ENCODE results near the gene JAGN1.
"Not testable (repeated sequence)": the region's sequence is repeated elsewhere in the genome, so short reads cannot be mapped to it uniquely, and the experiment has no call there.

JAGN1 gene

DNA sequence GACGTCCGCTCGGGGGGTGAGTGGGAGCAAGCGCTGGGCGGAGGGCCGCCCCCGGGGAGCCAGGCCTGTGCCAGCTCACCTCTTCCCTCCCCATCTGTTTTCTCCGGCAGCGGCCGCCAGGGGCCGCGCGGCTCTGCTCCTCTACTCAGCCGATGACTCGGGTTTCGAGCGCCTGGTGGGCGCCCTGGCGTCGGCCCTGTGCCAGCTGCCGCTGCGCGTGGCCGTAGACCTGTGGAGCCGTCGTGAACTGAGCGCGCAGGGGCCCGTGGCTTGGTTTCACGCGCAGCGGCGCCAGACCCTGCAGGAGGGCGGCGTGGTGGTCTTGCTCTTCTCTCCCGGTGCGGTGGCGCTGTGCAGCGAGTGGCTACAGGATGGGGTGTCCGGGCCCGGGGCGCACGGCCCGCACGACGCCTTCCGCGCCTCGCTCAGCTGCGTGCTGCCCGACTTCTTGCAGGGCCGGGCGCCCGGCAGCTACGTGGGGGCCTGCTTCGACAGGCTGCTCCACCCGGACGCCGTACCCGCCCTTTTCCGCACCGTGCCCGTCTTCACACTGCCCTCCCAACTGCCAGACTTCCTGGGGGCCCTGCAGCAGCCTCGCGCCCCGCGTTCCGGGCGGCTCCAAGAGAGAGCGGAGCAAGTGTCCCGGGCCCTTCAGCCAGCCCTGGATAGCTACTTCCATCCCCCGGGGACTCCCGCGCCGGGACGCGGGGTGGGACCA is 42.6 kb downstream of the JAGN1 start:
- Histone ChIP-seq H3K4me3 (peak overlapping the region; percentile 81), H3K27ac (no peak overlapping the region), H3K9me3 (ENCODE audit: low read depth, low read length) (no peaks in the 10 kb centered on the region), H3K36me3 (ENCODE audit: insufficient read depth, low read length) (no peaks in the 10 kb centered on the region), H3K9ac (ENCODE audit: insufficient read length) (no peak overlapping the region)
- DNase-seq (ENCODE audit: low read depth, low spot score) = no peak
- TF ChIP-seq FOXP2 (optimal IDR thresholded peaks at IDR 0.05; ENCODE audit: control extremely low read depth, extremely low read length, insufficient read depth) = no peak
- no peak for TF ChIP-seq POLR2AphosphoS5 (IDR thresholded peaks at IDR 0.05; ENCODE audit: borderline replicate concordance, low read depth, low read length)
- no peak for TF ChIP-seq EZH2 (IDR thresholded peaks at IDR 0.05)

DNA sequence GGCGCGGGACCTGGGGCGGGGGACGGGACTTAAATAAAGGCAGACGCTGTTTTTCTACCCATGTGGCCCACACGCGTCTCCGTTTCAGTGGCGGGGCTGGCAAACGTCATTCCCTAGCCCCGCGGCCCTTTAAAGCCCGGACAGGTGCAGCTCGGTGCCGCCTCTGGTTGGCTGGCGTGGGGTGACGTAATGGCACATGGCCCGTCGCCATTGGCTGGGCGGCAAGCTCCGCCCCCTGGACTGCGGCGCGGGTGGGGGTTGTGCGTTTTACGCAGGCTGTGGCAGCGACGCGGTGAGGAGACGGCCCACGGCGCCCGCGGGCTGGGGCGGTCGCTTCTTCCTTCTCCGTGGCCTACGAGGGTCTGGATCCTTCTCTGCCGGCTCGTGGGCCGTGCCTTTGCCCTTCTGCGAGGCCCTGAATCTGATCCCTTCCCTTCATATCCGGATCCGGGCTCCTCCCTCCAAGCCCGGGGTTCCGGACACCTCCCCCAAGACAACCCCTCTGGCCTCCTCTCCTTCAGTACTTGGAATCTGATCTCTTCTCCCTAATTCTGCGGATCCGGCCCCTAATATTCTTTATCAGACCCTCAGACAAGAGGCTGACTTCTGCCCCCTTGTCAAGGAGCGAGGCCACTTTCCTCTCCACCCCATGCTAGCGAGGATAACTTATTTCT is 43.3 kb downstream of the JAGN1 start, which contains the start of gene CRELD1:
CRELD1 (plus strand) TSS at position 274 of the 674 bp plus-strand sequence. CDS start 605 bp downstream, outside the sequence.
- no peak within 1 kb of the TSS for H3K27ac ChIP-seq
- H3K36me3 ChIP-seq (ENCODE audit: insufficient read depth, low read length) = no peaks in the 10 kb centered on the region
- no peaks in the 10 kb centered on the region for H3K9me3 ChIP-seq (ENCODE audit: low read depth, low read length)
- H3K9ac ChIP-seq (ENCODE audit: insufficient read length) = peak within 1 kb of the TSS; percentile 73
- no peak for TF ChIP-seq EZH2 (IDR thresholded peaks at IDR 0.05)
- TF ChIP-seq POLR2AphosphoS5 (IDR thresholded peaks at IDR 0.05; ENCODE audit: borderline replicate concordance, low read depth, low read length) = peak; percentile 71
- peak; percentile 28 for DNase-seq (ENCODE audit: low read depth, low spot score)
- peak within 1 kb of the TSS; percentile 81 for H3K4me3 ChIP-seq

DNA sequence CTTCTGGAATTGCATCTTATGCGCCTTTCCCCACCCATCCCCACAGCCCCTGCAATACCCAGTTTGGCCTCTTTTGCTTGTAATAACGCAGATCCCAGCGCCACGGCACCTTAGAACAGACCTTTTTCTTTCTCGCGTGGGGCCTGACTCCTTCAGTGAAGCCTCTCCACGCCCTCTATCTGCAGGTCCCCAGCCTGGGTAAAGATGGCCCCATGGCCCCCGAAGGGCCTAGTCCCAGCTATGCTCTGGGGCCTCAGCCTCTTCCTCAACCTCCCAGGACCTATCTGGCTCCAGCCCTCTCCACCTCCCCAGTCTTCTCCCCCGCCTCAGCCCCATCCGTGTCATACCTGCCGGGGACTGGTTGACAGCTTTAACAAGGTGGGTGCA is 43.8 kb downstream of the JAGN1 start:
- H3K9me3 ChIP-seq (ENCODE audit: low read depth, low read length) = no peaks in the 10 kb centered on the region
- DNase-seq (ENCODE audit: low read depth, low spot score) = no peak
- no peak overlapping the region for H3K27ac ChIP-seq
- H3K36me3 ChIP-seq (ENCODE audit: insufficient read depth, low read length) = no peaks in the 10 kb centered on the region
- H3K9ac ChIP-seq (ENCODE audit: insufficient read length) = peak overlapping the region; percentile 73
- H3K4me3 ChIP-seq = peak overlapping the region; percentile 81
- TF ChIP-seq EZH2 (IDR thresholded peaks at IDR 0.05) (no peak), POLR2AphosphoS5 (IDR thresholded peaks at IDR 0.05; ENCODE audit: borderline replicate concordance, low read depth, low read length) (no peak), FOXP2 (optimal IDR thresholded peaks at IDR 0.05; ENCODE audit: control extremely low read depth, extremely low read length, insufficient read depth) (no peak)

DNA sequence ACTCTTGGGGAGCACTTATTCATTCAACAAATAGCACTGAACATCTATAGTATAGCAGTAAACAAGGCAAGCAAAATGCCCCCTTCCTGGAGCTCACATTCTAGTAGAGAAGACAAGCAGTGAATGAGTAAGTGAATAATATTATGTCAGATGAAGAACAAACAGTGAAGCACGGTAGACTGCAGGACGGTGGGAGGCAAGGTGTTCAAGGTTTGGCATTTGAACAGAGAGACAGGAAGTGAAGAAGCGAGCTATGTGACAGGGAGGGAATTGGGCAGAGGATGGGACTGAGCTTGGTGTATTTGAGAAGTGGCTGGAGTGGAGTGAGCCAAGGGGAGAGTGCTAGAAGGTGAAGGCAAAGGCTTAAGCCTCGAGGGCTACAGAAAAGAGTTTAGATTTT is 44.6 kb downstream of the JAGN1 start:
- H3K9ac ChIP-seq (ENCODE audit: insufficient read length) = no peak overlapping the region
- TF ChIP-seq FOXP2 (optimal IDR thresholded peaks at IDR 0.05; ENCODE audit: control extremely low read depth, extremely low read length, insufficient read depth) (no peak), EZH2 (IDR thresholded peaks at IDR 0.05) (no peak), POLR2AphosphoS5 (IDR thresholded peaks at IDR 0.05; ENCODE audit: borderline replicate concordance, low read depth, low read length) (no peak)
- no peaks in the 10 kb centered on the region for H3K9me3 ChIP-seq (ENCODE audit: low read depth, low read length)
- no peak overlapping the region for H3K4me3 ChIP-seq
- H3K27ac ChIP-seq = no peak overlapping the region
- H3K36me3 ChIP-seq (ENCODE audit: insufficient read depth, low read length) = no peaks in the 10 kb centered on the region
- DNase-seq (ENCODE audit: low read depth, low spot score) = no peak

DNA sequence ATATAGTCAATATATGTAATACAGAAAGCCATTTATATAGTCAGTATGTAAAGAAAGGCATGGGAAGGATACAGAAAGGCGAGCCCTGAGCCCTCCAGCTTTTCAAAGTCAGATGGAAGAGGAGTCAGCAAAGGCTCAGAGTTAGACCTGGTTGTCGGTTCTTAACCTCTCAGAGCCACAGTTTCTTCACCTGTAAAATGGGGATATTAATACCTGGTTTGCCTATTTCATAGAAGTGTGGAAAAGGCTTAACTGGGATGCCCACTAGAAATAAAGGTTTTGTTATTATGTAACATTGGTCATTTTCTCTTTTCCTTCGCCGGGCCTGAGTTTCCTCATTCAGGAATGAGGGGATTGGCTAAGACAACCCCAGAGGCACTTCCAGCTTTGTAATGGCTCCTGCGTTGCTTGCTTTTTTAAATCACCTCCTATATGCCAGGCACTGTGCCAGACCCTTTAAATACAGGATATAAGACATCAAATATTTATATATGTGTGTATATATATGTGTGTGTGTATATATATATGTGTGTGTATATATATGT is 45.6 kb downstream of the JAGN1 start:
- no peak overlapping the region for H3K27ac ChIP-seq
- TF ChIP-seq FOXP2 (optimal IDR thresholded peaks at IDR 0.05; ENCODE audit: control extremely low read depth, extremely low read length, insufficient read depth) (no peak), POLR2AphosphoS5 (IDR thresholded peaks at IDR 0.05; ENCODE audit: borderline replicate concordance, low read depth, low read length) (no peak), EZH2 (IDR thresholded peaks at IDR 0.05) (no peak)
- DNase-seq (ENCODE audit: low read depth, low spot score) = no peak
- no peaks in the 10 kb centered on the region for H3K36me3 ChIP-seq (ENCODE audit: insufficient read depth, low read length)
- no peak overlapping the region for H3K9ac ChIP-seq (ENCODE audit: insufficient read length)
- no peak overlapping the region for H3K4me3 ChIP-seq
- no peaks in the 10 kb centered on the region for H3K9me3 ChIP-seq (ENCODE audit: low read depth, low read length)

DNA sequence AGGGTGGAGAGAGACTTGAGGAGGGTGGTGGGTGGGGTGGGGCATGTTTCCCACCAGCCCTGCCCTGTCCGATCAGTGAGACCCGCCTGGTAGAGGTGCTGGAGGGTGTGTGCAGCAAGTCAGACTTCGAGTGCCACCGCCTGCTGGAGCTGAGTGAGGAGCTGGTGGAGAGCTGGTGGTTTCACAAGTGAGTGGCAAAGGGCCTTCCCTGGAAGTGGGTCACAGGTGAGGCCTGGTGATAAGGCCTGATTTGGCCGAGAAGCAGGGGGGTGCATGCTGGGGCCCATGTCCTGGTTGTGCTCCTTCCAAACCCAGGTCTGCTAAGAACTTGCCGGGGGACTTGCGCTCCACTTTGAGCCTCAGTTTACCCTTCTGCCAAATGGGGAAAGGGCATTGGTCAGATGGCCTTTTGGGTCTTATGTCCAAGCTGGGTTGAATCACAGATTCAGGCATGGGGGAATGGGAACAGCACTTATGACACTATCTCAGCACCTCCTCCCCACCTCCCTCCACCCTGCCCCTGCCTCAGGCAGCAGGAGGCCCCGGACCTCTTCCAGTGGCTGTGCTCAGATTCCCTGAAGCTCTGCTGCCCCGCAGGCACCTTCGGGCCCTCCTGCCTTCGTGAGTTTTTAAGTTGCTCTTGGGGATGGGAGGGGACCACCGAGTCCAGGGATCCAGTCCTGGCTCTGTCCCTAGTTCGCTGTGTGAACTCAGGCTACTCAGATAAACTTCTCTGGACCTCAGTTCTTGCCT is 47.3 kb downstream of the JAGN1 start:
- H3K36me3 ChIP-seq (ENCODE audit: insufficient read depth, low read length) = no peaks in the 10 kb centered on the region
- H3K9ac ChIP-seq (ENCODE audit: insufficient read length) = no peak overlapping the region

DNA sequence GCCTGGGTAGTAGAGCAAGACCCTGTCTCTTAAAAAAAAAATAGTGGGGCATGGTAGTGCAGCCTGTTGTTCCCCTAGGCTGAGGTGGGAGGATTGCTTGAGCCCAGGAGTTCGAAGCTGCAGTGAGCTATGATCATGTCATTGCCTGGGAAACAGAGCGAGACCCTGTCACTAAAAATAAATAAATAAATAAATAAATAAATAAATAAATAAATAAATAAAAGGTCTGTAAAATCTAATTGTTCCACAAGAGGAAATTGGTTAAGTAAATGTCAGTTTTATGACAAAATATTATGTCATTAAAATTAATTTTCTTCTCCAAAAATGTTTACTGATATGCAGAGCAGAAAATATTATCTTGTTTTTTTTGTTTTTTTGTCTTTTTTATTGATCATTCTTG is 48.6 kb downstream of the JAGN1 start:
- TF ChIP-seq POLR2AphosphoS5 (IDR thresholded peaks at IDR 0.05; ENCODE audit: borderline replicate concordance, low read depth, low read length) (no peak), EZH2 (IDR thresholded peaks at IDR 0.05) (no peak), FOXP2 (optimal IDR thresholded peaks at IDR 0.05; ENCODE audit: control extremely low read depth, extremely low read length, insufficient read depth) (no peak)
- H3K4me3 ChIP-seq = no peak overlapping the region
- H3K36me3 ChIP-seq (ENCODE audit: insufficient read depth, low read length) = no peaks in the 10 kb centered on the region

More for the DNA sequence above, 47.3 kb downstream of the JAGN1 start:
- TF ChIP-seq POLR2AphosphoS5 (IDR thresholded peaks at IDR 0.05; ENCODE audit: borderline replicate concordance, low read depth, low read length) (no peak), EZH2 (IDR thresholded peaks at IDR 0.05) (no peak), FOXP2 (optimal IDR thresholded peaks at IDR 0.05; ENCODE audit: control extremely low read depth, extremely low read length, insufficient read depth) (no peak)
- DNase-seq (ENCODE audit: low read depth, low spot score) = no peak
- Histone ChIP-seq H3K27ac (no peak overlapping the region), H3K4me3 (no peak overlapping the region), H3K9me3 (ENCODE audit: low read depth, low read length) (no peaks in the 10 kb centered on the region)

DNA sequence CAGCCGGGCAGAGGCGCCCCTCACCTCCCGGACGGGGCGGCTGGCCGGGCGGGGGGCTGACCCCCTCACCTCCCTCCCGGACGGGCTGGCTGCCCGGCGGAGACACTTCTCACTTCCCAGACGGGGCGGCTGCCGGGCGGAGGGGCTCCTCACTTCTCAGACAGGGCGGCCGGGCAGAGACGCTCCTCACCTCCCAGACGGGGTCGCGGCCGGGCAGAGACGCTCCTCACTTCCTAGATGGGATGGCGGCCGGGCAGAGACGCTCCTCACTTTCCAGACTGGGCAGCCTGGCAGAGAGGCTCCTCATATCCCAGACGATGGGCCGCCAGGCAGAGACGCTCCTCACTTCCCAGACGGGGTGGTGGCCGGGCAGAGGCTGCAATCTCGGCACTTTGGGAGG is 49.5 kb downstream of the JAGN1 start:
- H3K9me3 ChIP-seq (ENCODE audit: low read depth, low read length); DNase-seq (ENCODE audit: low read depth, low spot score); H3K36me3 ChIP-seq (ENCODE audit: insufficient read depth, low read length); H3K27ac ChIP-seq; H3K9ac ChIP-seq (ENCODE audit: insufficient read length); H3K4me3 ChIP-seq: not testable (repeated sequence)

More for the DNA sequence above, 48.6 kb downstream of the JAGN1 start:
- no peaks in the 10 kb centered on the region for H3K9me3 ChIP-seq (ENCODE audit: low read depth, low read length)
- H3K27ac ChIP-seq = no peak overlapping the region
- no peak for DNase-seq (ENCODE audit: low read depth, low spot score)
- H3K9ac ChIP-seq (ENCODE audit: insufficient read length) = no peak overlapping the region
